Measurements from ENCODE around the gene AMDHD2.

- TF ChIP-seq CTCF (IDR thresholded peaks at IDR 0.05) (no peak), POLR2A (IDR thresholded peaks at IDR 0.05) (no peak)
Measured at GRCh38 chr16:2497116-2497630, 23.0 kb upstream of the AMDHD2 start.

Measured in sigmoid colon (tissue), 3 donors.